Suprapubic skin (tissue), 4 donors: ENCODE results near the gene ACAD10.

Experiments
- EP300 ChIP-seq: sonication (generic); formaldehyde crosslinking; IDR thresholded peaks from one replicate; pipeline ENCODE4 v1.6.1; 2017; ENCODE audit warnings: antibody characterized with exemption
- POLR2A ChIP-seq, 2 donors: fragments of 450-650 bp; IDR thresholded peaks; one replicate each; pipeline ENCODE4 v1.6.1; 2017; ENCODE audit warnings: antibody characterized with exemption in 2 of 2, mild to moderate bottlenecking in 2 of 2, moderate library complexity in 2 of 2
- POLR2AphosphoS5 ChIP-seq, 3 donors: sonication (generic); formaldehyde crosslinking; IDR thresholded peaks; one replicate each; pipeline ENCODE4 v1.6.1; 2017; ENCODE audit warnings: antibody characterized with exemption in 3 of 3
- TF ChIP-seq, protein P1 (sequence below), 2 donors: fragments of 200-600 bp in 1 of 2; fragments of 450-650 bp in 1 of 2; sonication (generic) in 1 of 2; IDR thresholded peaks; one replicate each; pipeline ENCODE4 v1.5.1; 2016 to 2019; ENCODE audit warnings: antibody characterized with exemption in 2 of 2, mild to moderate bottlenecking in 1 of 2, moderate library complexity in 1 of 2

DNA sequence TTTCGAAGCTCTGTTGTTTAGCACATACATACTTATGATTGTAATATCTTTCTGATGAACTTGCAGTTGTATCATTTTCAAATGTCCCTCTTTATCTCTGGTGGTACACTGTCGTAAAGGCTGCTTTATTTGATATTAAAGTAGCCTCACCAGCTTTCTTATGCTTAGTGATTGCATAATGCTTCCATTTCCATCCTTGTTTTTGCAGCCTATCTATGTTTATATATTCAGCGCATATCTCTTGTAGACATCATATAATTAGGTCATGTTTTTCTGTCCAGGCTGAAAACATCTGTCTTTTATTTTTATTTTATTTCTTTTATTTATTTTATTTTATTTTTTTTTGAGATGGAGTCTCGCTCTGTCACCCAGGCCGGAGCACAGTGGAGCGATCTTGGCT, 34.6 kb downstream of the ACAD10 start:
- TF ChIP-seq POLR2A (IDR thresholded peaks at IDR 0.05), result no peak
- TF ChIP-seq EP300, result no peak
- TF ChIP-seq, protein P1, sequence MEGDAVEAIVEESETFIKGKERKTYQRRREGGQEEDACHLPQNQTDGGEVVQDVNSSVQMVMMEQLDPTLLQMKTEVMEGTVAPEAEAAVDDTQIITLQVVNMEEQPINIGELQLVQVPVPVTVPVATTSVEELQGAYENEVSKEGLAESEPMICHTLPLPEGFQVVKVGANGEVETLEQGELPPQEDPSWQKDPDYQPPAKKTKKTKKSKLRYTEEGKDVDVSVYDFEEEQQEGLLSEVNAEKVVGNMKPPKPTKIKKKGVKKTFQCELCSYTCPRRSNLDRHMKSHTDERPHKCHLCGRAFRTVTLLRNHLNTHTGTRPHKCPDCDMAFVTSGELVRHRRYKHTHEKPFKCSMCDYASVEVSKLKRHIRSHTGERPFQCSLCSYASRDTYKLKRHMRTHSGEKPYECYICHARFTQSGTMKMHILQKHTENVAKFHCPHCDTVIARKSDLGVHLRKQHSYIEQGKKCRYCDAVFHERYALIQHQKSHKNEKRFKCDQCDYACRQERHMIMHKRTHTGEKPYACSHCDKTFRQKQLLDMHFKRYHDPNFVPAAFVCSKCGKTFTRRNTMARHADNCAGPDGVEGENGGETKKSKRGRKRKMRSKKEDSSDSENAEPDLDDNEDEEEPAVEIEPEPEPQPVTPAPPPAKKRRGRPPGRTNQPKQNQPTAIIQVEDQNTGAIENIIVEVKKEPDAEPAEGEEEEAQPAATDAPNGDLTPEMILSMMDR (IDR thresholded peaks at IDR 0.05), result no peak
- no peak for TF ChIP-seq POLR2AphosphoS5 (IDR thresholded peaks at IDR 0.05)
